Left renal cortex interstitium (tissue), 4 donors: Measurements from ENCODE around the gene LRTM2. TPM values are rescaled to one million over a fixed set of nuclear protein-coding genes. Genes with fewer than 3 reads are reported as not detected.

Experiments
- DNase-seq, 4 donors: peaks; one replicate each; pipeline ENCODE4 v3.0.0-alpha.2; 2013; ENCODE audit warnings: low read depth in 4 of 4, low spot score in 2 of 4, missing footprints in 1 of 4
- polyA plus RNA-seq, 4 donors: library from polyadenylated mRNA; unstranded; fragments of 120-200 nt; gene quantifications; one replicate each; pipeline ENCODE4 v1.2.1, GENCODE V29; 2013; ENCODE audit not compliant: insufficient read length in 4 of 4

Gene LRTM2
- polyA plus RNA-seq, 4 donors, result 0.37 to 0.90 (median 0.57) TPM

- no peak for DNase-seq
These were observed 37.5 kb downstream of the LRTM2 start for GRCh38 chr12:1857821-1858220.

GRCh38 chr12:1858456-1858855, 38.1 kb downstream of the LRTM2 start:
- no peak for DNase-seq

GRCh38 chr12:1859643-1860042, 39.3 kb downstream of the LRTM2 start:
- DNase-seq, result no peak

GRCh38 chr12:1862973-1863372, 42.6 kb downstream of the LRTM2 start:
- DNase-seq, result no peak

- no peak for DNase-seq
These were observed 43.5 kb downstream of the LRTM2 start for GRCh38 chr12:1863823-1864222.

GRCh38 chr12:1864456-1864855, 44.1 kb downstream of the LRTM2 start:
- no peak for DNase-seq

GRCh38 chr12:1864867-1865266, 44.5 kb downstream of the LRTM2 start:
- DNase-seq, result no peak

GRCh38 chr12:1865284-1865866, 45.0 kb downstream of the LRTM2 start:
- DNase-seq, result no peak

- DNase-seq, result no peak
These were observed 48.8 kb downstream of the LRTM2 start for GRCh38 chr12:1869145-1869544.

GRCh38 chr12:1870086-1870485, 49.7 kb downstream of the LRTM2 start:
- no peak for DNase-seq

- DNase-seq, result no peak
These were observed 50.9 kb downstream of the LRTM2 start for GRCh38 chr12:1870998-1871917.

- DNase-seq, result no peak
These were observed 51.6 kb downstream of the LRTM2 start for GRCh38 chr12:1872001-1872400.

- no peak for DNase-seq
These were observed 52.1 kb downstream of the LRTM2 start for GRCh38 chr12:1872448-1872847.

GRCh38 chr12:1873531-1874510, 53.5 kb downstream of the LRTM2 start:
- DNase-seq, result no peak

GRCh38 chr12:1875608-1876007, 55.2 kb downstream of the LRTM2 start:
- DNase-seq, result no peak

GRCh38 chr12:1876086-1876485, 55.7 kb downstream of the LRTM2 start:
- no peak for DNase-seq

GRCh38 chr12:1877169-1877878, 57.0 kb downstream of the LRTM2 start:
- no peak for DNase-seq

- no peak for DNase-seq
These were observed 57.8 kb downstream of the LRTM2 start for GRCh38 chr12:1878214-1878613.

- DNase-seq, result no peak
These were observed 58.3 kb downstream of the LRTM2 start for GRCh38 chr12:1878695-1879094.

- DNase-seq, result no peak
These were observed 59.3 kb downstream of the LRTM2 start for GRCh38 chr12:1879633-1880032.
